ENCODE results near the gene ARHGAP44. TPM values are rescaled to one million over a fixed set of nuclear protein-coding genes. Genes with fewer than 3 reads are reported as not detected.

Gene ARHGAP44
- total and polyA plus RNA-seq, 8 donors, result 2.8 to 239 (median 7.4) TPM

DNA sequence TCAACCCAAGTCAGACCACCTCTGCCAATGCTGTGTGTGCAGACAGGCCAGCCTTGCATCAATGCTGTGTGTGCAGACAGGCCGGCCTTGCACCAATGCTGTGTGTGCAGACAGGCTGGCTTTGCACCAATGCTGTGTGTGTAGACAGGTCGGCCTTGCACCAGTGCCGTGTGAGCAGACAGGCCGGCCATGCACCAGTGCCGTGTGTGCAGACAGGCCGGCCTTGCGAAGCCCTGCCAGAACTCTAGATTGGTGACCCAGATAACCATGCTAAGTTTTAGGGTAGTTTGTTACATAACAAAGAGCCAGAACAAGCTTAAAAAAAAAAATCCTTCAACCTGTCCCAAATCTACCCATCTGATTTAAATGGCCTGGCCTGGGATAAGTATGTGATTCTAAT, 174.2 kb downstream of the ARHGAP44 start:
- 84 to 100% (median 98%) methylated on average over 6 to 7 of the region's 7 CpGs for WGBS, 5 donors

DNA sequence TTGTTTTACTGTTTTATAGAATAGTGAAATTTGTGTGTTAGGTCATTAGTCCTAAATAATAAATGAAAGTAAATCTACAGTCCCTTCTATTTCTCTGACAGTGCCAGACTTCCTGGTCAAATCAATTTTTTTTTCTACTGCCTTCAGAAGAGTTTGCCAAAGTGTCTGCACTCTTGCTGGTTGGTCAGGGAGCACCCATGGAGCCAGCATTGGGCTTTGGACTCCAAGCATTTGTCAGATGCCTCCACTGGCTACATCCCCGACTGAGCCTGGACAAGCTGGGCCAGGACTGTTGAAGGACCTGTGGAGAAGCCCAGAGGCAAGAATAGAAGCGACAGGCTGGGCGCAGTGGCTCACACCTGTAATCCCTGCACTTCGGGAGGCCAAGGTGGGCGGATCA, 174.9 kb downstream of the ARHGAP44 start:
- intact Hi-C loops (cut with DNase I; ENCODE audit: low total_unique reads), result no loop called here

More for the DNA sequence above, 174.2 kb downstream of the ARHGAP44 start:
- intact Hi-C loops (cut with DNase I; ENCODE audit: low total_unique reads), result no loop called here
- TF ChIP-seq POLR2AphosphoS5 (IDR thresholded peaks at IDR 0.05) (no peak), CTCF (IDR thresholded peaks at IDR 0.05) (no peak), POLR2A (IDR thresholded peaks at IDR 0.05) (no peak), EP300 (IDR thresholded peaks at IDR 0.05) (no peak)
- Histone ChIP-seq H3K9me3 (no peaks in the 10 kb centered on the region), H3K36me3 (peaks cover 0 to 37% (median 19%) of the 10 kb centered on the region in 4 donors), H3K4me3 (no peak overlapping the region), H3K4me1 (no peaks in the 10 kb centered on the region), H3K27ac (no peak overlapping the region), H3K27me3 (no peaks in the 10 kb centered on the region)
- DNase-seq, result no peak

DNA sequence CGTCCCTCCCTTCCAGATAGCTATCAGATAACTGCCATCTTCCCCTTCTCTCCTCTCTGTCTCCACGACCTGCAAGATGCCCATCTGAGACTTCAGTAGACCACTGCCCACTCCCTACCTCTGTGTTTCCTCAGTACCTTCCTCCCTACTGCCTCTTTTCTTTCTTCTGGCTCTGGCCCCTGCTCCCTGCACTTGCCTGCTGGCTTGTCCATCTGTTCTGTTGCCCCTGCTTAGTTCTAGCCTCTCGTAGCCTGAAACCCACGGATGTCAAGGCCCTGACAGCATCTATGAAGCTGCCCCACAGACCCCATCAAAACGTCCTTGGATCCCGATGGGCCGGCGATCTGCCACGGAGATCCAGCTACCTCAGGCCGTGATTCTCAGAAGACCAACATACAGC, 175.5 kb downstream of the ARHGAP44 start:
- Histone ChIP-seq H3K27ac (no peak overlapping the region), H3K36me3 (peaks cover 0 to 27% (median 7%) of the 10 kb centered on the region in 4 donors), H3K4me3 (no peak overlapping the region), H3K4me1 (no peaks in the 10 kb centered on the region), H3K27me3 (no peaks in the 10 kb centered on the region), H3K9me3 (no peaks in the 10 kb centered on the region)
- intact Hi-C loops (cut with DNase I; ENCODE audit: low total_unique reads), result no loop called here
- 75 to 93% (median 92%) methylated on average over 9 to 10 of the region's 10 CpGs for WGBS, 5 donors
- no peak for DNase-seq
- TF ChIP-seq EP300 (IDR thresholded peaks at IDR 0.05) (no peak), CTCF (IDR thresholded peaks at IDR 0.05) (no peak), POLR2A (IDR thresholded peaks at IDR 0.05) (no peak), POLR2AphosphoS5 (IDR thresholded peaks at IDR 0.05) (no peak)

More for the DNA sequence above, 174.9 kb downstream of the ARHGAP44 start:
- 92 to 97% (median 94%) methylated on average over 5 of the region's 5 CpGs for WGBS, 5 donors
- Histone ChIP-seq H3K4me1 (no peaks in the 10 kb centered on the region), H3K36me3 (peaks cover 0 to 31% (median 12%) of the 10 kb centered on the region in 4 donors), H3K4me3 (no peak overlapping the region), H3K9me3 (no peaks in the 10 kb centered on the region), H3K27ac (no peak overlapping the region), H3K27me3 (no peaks in the 10 kb centered on the region)
- TF ChIP-seq EP300 (IDR thresholded peaks at IDR 0.05) (no peak), POLR2A (IDR thresholded peaks at IDR 0.05) (no peak), POLR2AphosphoS5 (IDR thresholded peaks at IDR 0.05) (no peak), CTCF (IDR thresholded peaks at IDR 0.05) (no peak)
- DNase-seq, result no peak

- Histone ChIP-seq H3K27ac (no peak overlapping the region), H3K9me3 (no peaks in the 10 kb centered on the region), H3K4me1 (no peaks in the 10 kb centered on the region), H3K4me3 (no peak overlapping the region), H3K27me3 (no peaks in the 10 kb centered on the region), H3K36me3 (peaks cover 0 to 17% (median 7%) of the 10 kb centered on the region in 4 donors)
- TF ChIP-seq CTCF (IDR thresholded peaks at IDR 0.05) (no peak), EP300 (IDR thresholded peaks at IDR 0.05) (no peak), POLR2AphosphoS5 (IDR thresholded peaks at IDR 0.05) (no peak), POLR2A (IDR thresholded peaks at IDR 0.05) (no peak)
- no peak for DNase-seq
- 79 to 98% (median 96%) methylated on average over 3 of the region's 3 CpGs for WGBS, 5 donors
- intact Hi-C loops (cut with DNase I; ENCODE audit: low total_unique reads), result no loop called here
These were observed 176.7 kb downstream of the ARHGAP44 start for GRCh38 chr17:12965988-12966387.

Measured in stomach (tissue), 9 donors.